Non-pigmented ciliary epithelial cell (primary cell): ENCODE data around the gene FBXL3.
"Not testable (repeated sequence)": the region's sequence is repeated elsewhere in the genome, so short reads cannot be mapped to it uniquely, and the experiment has no call there.

ENCODE experiments used
- DNase-seq: peaks from one replicate; pipeline ENCODE4 v3.0.0-alpha.2; 2010; ENCODE audit warnings: low read depth

Gene FBXL3

GRCh38 chr13:76983676-76984075, 43.3 kb downstream of the FBXL3 start:
- no peak for DNase-seq

- no peak for DNase-seq
These were observed 44.9 kb downstream of the FBXL3 start for GRCh38 chr13:76982061-76982460.

- no peak for DNase-seq
These were observed 46.8 kb downstream of the FBXL3 start for GRCh38 chr13:76980075-76980718.

GRCh38 chr13:76976929-76977328, 50.0 kb downstream of the FBXL3 start:
- no peak for DNase-seq

GRCh38 chr13:76976490-76976889, 50.5 kb downstream of the FBXL3 start:
- DNase-seq, result no peak

- no peak for DNase-seq
These were observed 51.1 kb downstream of the FBXL3 start for GRCh38 chr13:76975863-76976262.

- DNase-seq, result no peak
These were observed 52.4 kb downstream of the FBXL3 start for GRCh38 chr13:76974618-76974975.

- DNase-seq, result no peak
These were observed 52.9 kb downstream of the FBXL3 start for GRCh38 chr13:76973920-76974617.

GRCh38 chr13:76971851-76972829, 54.8 kb downstream of the FBXL3 start:
- DNase-seq, result no peak

GRCh38 chr13:76971215-76971614, 55.7 kb downstream of the FBXL3 start:
- no peak for DNase-seq

GRCh38 chr13:76969488-76970365, 57.2 kb downstream of the FBXL3 start:
- DNase-seq, result no peak

GRCh38 chr13:76968041-76968440, 58.9 kb downstream of the FBXL3 start:
- no peak for DNase-seq

GRCh38 chr13:76967031-76967430, 59.9 kb downstream of the FBXL3 start:
- DNase-seq, result no peak

- DNase-seq, result no peak
These were observed 61.1 kb downstream of the FBXL3 start for GRCh38 chr13:76965759-76966421.

- DNase-seq, result not testable (repeated sequence)
These were observed 67.2 kb downstream of the FBXL3 start for GRCh38 chr13:76959734-76960133.

- no peak for DNase-seq
These were observed 68.0 kb downstream of the FBXL3 start for GRCh38 chr13:76958841-76959432.

- DNase-seq, result no peak
These were observed 71.3 kb downstream of the FBXL3 start for GRCh38 chr13:76955661-76956060.
